Ovary (tissue), 3 donors: ENCODE data around the gene ADCY9.

Source experiments
- EP300 ChIP-seq: sonication (generic); formaldehyde crosslinking; IDR thresholded peaks from one replicate; pipeline ENCODE4 v1.6.1; 2017; ENCODE audit warnings: antibody characterized with exemption
- POLR2A ChIP-seq: fragments of 450-650 bp; IDR thresholded peaks from one replicate; pipeline ENCODE4 v1.6.1; 2017; ENCODE audit warnings: antibody characterized with exemption, mild to moderate bottlenecking, moderate library complexity
- TF ChIP-seq, protein P1 (sequence below), 3 donors: fragments of 450-650 bp in 2 of 3; fragments of 200-600 bp in 1 of 3; IDR thresholded peaks; one replicate each; pipeline versions ENCODE4 v1.5.1 to v1.8.0; 2016 to 2022; ENCODE audit warnings: antibody characterized with exemption in 3 of 3, mild to moderate bottlenecking in 1 of 3
- donor health status: DM: no; HTN: no; CAD: no.

DNA sequence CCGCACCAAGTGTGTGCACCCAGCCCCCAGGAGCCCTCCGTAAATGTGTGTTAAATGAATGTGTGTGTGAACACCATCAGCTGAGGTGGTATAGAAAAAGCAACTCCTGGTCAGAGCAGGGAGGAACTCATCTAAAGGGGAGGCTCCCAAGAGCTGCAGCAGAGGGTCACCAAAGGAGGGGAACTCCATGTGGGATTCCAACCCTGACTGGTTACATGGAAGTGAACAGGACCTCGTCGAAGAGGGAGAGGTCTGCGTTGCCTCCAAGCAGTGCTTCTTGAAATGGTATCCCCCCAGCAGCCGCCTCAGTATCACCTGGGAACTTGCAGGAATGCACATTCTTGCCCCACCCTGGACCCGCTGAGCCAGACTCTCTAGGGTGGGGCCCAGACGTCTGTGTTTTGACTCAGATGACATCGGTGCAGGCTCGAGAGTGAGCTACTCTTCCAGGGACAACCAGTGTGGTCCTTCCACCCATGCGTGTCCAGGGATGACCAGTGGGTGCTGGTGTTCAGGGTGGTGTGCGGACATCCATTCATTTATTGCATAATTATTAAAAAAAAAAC lies 30.8 kb downstream of the ADCY9 start:
- no peak for TF ChIP-seq POLR2A
- TF ChIP-seq, protein P1, sequence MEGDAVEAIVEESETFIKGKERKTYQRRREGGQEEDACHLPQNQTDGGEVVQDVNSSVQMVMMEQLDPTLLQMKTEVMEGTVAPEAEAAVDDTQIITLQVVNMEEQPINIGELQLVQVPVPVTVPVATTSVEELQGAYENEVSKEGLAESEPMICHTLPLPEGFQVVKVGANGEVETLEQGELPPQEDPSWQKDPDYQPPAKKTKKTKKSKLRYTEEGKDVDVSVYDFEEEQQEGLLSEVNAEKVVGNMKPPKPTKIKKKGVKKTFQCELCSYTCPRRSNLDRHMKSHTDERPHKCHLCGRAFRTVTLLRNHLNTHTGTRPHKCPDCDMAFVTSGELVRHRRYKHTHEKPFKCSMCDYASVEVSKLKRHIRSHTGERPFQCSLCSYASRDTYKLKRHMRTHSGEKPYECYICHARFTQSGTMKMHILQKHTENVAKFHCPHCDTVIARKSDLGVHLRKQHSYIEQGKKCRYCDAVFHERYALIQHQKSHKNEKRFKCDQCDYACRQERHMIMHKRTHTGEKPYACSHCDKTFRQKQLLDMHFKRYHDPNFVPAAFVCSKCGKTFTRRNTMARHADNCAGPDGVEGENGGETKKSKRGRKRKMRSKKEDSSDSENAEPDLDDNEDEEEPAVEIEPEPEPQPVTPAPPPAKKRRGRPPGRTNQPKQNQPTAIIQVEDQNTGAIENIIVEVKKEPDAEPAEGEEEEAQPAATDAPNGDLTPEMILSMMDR (IDR thresholded peaks at IDR 0.05), result no peak
- no peak for TF ChIP-seq EP300
